GF-D8 (cell line): ENCODE results near the gene ZYG11A.

ENCODE experiments used
- DNase-seq: peaks from one replicate; lab custom pipeline; 2025; lab: John Stamatoyannopoulos, UW

The ZYG11A gene

DNA sequence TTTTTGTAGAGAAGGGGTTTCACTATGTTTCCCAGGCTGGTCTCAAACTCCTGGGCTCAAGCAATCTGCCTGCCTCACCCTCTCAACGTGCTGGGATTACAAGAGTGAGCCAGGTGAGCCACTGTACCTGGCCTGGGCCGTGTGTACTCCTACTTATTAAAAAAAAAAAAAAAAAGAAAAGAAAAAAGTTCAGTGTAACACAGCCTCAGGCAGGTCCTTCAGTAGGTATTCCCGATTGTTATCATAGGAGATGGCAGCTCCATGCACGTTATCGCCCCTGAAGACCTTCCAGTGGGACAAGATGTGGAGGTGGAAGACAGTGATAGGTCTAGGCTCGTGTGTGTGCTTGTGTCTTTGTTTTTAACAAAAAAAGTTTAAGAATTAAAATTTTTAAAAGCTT lies 75.6 kb downstream of the ZYG11A start:
- no peak for DNase-seq

DNA sequence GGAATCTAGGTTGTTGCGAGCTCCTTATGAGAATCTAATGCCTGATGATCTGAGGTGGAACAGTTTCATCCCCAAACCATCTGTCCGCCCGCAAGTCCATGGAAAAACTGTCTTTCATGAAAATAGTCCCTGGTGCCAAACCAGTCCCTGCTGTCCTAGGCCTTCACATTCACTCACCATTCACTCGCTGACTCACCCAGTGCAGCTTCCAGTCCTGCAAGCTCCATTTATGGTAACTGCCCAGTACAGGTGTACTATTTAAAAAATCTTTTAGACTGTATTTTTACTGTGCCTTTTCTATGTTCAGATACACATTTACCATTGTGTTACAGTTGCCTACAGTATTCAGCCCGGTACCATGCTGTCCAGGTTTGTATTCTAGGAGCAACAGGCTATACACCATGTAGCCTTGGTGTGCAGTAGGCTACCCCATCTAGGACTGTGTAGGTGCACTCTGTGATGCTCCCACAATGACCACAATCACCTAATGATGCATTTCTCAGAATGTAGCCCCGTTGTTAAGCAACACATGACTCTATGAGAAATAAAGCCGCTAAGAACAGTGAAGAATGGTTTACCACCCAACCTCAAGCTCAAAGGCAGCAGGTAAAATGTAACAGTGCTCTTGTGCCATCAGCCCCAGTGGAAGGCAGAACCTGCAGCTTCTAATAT lies 76.6 kb downstream of the ZYG11A start:
- no peak for DNase-seq

DNA sequence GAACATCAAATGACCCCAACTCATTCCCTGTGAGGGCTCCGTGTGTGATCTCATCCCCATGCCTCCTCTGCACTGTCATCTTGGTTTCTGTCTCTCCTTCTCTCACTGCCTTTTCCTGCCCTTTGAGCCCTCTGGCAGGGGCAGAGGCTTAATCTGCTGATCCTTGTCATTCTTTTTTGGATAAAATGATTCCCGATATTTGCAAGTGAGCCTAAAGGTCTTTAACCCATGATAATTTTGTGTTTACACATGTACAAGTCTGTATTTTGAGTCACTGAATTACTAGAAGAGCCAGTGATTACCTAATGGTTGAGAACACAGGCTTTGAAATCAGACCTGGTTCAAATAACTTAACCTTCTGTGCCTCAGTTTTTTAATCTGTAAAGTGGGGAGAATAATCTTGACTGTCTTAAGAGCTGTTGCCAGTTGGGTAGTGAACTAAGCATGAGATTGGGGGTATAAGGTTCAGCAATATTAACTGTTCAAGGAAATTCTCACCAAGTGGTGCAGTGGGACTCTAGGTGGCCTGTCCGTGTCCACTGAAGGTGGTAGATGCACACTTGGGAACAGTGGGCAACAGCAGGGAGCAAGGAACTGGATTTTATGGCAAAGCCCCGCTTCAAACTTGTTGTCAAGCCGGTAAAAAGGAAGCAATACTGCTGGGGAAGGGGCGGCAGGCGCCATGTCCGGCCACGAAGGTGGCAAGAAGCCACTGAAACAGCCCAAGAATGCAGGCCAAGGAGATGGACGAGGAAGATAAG lies 77.3 kb downstream of the ZYG11A start:
- DNase-seq = no peak

DNA sequence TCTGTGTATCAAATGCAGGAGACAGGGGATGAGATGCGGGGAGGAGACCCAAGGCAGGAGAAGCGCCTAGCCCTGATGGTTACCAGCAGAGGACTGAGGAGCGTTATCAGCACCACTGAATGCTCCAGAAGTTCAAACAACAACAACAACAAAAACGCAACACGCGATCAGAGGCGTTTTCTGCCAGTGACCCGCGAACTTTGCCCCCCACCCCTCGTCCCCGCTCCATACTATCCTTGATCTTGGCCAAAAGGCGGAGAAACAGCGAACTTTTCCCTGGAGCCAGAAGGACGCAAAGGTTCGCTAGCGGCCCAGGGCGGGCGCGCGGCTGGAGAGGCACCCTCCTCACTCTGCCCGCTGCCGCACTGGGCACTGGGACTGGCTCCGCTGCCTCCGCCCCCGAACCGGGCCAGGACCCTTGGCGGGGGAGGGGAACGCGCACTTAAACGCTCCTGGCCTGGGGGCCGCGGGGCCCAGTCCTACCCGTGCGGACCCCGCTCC lies 78.3 kb downstream of the ZYG11A start:
- no peak for DNase-seq

DNA sequence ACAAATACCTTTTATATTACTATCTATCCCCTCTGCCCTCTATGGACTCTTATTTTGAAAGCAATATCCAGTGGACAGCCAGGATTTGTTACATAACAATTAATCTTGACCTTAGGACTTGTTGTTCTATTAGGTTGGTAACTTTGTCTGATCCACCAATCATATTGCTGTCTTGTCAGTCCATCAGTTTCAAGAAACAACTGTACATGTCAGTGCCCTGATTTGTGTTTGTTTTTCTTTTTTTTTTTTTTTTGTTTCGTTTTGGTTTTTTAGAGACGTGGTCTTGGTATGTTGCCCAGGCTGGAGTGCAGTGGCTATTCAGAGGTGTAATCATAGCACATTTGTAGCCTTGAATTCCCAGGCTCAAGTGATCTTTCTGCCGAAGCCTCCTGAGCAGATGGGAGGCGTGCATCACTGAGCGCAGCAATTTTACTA lies 83.0 kb downstream of the ZYG11A start:
- DNase-seq = no peak

DNA sequence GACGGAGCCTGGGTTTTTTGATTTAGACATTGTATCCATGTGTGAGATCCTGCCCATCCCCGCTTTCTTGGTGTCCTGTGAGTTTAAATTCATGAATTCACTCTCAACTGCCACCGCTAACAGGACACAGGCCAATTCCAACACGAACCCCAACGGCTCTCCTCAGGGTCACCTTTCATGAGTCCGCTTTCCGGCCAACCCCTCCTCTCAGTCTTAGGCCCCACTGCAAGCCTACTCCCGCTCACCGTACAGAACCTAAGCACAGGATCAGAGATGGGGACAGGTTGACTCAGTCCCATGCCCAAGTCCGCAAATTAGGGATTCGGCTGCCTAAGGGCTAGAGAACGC lies 84.3 kb downstream of the ZYG11A start:
- DNase-seq = no peak

DNA sequence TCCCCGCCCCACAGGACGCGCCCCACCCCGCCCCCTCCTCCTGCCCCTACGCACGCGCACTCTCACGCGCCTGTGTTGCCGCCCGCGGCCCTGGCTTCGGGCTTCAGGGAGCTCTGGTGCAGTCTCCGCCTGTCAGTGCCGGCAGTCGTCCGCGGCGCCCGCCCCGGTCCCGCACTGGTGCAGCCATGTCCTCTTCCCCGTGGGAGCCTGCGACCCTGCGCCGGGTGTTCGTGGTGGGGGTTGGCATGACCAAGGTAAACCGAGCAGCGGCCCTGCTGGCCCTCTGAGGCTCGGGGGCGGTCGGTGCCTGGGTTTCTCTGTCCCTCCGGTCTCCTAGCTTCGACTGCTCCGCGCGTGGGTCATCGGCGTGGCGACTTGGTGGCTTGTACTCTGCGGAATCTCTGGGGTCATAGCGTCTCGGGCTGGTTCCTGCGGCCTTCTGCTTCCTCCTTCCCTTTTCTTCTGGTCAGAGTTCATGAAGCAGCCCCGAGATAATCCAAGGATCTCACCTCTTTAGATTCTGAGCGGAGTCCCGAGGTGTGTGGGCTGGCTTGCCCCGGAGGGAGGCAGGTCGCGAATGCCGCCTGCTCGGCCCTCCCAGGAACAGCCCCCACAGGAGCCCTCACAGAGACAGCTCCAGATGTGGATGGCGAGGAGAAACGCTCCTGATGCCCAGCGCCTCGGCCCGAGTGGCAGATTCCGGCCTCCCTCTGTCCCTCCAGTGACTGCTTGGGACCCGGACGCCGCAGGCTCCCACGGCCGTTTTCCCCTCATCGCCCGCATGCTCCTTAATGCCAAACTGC lies 84.9 kb downstream of the ZYG11A start, which contains the start of gene SCP2:
Gene SCP2, plus strand, starts transcription at position 65 of the 803 bp plus-strand sequence. Its CDS starts 121 bp downstream, at position 186.
- DNase-seq = no peak

DNA sequence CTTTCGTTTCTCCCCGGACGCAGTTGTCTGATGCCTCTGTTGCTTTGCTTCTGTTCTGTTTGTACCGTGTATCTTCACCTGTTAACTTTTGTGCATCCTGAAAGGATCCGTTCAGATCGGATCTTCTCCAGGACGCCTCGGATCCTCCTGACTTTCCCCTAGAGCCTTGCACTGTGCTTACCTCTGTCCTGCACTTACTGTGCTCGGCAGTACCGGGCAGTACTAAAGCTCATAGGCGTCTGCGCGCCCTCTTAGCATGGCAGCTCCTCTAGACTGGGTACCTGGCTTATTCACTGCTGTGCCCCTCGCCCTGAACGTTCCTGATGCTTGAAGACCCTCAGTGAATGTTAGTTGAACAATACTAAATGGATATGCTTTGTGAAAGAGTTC lies 85.5 kb downstream of the ZYG11A start:
- no peak for DNase-seq

DNA sequence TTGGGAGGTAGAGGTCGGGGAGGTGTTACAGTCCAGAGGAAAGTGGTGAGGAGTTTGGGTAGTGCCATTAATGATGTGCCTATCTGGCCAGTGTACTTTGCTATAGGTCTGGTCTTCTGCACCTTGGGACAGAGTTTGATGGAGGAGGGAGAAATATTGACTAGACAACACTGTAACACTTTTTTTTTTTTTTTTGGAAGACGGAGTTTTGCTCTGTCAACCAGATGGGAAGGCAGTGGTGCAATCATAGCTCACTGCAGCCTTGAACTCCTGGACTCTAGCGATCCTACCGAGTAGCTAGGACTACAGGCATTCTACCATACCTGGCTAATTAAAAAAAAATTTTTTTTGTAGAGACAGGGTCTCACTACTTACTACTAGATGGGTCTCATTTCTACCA lies 86.5 kb downstream of the ZYG11A start:
- DNase-seq = no peak

DNA sequence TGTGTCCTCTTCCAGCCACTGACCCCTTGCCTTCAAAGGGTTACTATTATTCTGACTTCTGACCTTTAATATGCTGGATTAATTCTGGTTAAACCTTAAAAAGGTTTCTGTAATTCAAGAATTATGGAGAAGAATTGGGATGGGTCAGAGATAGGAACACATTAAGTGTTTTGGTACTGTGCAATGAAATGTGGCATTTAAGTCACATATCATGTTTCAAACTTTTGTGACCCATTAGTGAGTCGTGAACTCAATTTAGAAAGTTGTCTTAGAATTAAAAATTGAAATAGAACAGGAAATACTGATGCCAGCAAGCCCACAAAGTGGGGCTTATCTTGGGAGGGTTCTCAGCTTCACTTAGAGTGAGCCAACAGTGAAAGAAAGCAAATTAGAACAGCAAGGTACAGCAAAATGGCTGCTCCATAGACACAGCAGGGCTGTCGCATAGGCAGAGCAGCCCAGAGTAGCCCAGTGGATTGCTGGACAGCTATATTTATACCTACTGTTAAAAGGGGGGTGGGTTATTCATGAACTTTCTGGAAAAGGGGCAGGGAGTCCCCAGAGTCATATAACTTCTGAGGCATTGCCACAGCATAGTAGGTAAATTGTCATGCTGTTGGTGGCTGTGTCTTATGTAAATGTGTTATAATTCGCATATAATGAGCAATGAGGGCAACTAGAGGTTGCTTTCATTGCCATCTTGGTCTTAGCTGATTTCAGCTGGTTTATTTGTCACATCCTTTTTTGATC lies 95.0 kb downstream of the ZYG11A start:
- DNase-seq = no peak

DNA sequence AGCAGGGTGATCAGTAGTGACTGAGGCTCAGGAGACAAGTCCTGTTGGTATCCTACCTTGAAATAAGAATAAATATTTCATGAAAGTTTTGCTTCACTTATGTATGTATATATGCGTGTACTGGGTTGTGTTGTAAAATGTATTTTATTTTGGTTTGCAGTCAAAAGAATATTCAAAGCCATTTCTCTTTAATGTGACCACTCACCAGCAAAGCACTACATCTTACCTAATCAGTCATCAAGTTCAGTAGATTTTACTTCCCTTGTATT lies 95.6 kb downstream of the ZYG11A start:
- DNase-seq = no peak

DNA sequence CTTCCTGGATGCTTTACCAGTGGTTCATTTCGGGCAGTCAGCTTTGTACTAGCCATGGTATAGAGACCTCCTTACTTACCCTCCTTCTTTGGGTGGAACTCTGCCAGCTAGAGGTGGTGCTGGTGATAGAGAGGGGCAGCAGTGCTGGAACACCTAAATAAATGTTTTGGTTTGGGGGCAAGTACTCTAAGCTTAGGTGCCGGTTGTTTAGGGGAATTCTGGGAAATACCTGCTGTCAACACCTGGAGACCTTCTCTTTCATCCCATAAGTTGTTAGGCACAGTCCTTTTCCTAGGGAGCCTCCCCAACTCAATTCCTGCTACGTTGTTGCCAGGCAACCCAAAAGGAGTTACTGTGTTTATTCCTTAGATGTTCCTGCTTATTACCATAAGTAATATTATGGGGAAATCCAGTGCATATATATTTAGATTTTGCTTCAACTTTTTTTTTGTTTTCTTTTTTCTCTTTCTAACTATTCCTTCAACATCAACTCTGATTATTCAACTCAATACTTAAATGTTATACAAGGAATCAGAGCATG lies 101.4 kb downstream of the ZYG11A start:
- no peak for DNase-seq

DNA sequence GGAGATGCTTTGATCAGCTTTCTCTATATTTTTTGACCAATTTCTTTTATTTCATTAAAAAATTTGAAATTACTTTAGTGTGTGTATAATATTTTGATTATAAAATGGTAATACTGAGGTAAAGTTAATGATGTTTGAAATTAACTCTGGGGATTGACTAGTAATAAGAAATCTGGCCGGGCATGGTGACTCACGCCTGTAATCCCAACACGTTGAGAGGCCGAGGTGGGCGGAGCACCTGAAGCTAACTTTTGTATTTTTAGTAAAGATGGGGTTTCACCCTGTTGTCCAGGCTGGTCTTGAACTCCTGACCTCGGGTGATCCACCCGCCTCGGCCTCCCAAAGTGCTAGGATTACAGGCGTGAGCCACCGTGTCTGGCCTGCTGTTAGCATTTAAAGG lies 102.0 kb downstream of the ZYG11A start:
- no peak for DNase-seq
